ENCODE results near the gene IQSEC2. TPM values are rescaled to one million over a fixed set of nuclear protein-coding genes. Genes with fewer than 3 reads are reported as not detected.

Gene IQSEC2
- total RNA-seq, 1 experiment from 2014 or later, result 48.2 TPM

GRCh38 chrX:53324803-53325202 lies 43.4 kb upstream of the IQSEC2 start (continued):
- no peak for TF ChIP-seq ZNF396 (CRISPR knock-in tag; IDR thresholded peaks at IDR 0.05; ENCODE audit: borderline replicate concordance)
- TF ChIP-seq, protein P1, sequence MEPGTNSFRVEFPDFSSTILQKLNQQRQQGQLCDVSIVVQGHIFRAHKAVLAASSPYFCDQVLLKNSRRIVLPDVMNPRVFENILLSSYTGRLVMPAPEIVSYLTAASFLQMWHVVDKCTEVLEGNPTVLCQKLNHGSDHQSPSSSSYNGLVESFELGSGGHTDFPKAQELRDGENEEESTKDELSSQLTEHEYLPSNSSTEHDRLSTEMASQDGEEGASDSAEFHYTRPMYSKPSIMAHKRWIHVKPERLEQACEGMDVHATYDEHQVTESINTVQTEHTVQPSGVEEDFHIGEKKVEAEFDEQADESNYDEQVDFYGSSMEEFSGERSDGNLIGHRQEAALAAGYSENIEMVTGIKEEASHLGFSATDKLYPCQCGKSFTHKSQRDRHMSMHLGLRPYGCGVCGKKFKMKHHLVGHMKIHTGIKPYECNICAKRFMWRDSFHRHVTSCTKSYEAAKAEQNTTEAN (CRISPR knock-in tag; IDR thresholded peaks at IDR 0.05), result no peak
- TF ChIP-seq HMGA2 (CRISPR knock-in tag; IDR thresholded peaks at IDR 0.05), result no peak
- no peak for TF ChIP-seq ZNF232 (CRISPR knock-in tag; IDR thresholded peaks at IDR 0.05)
- no peak for TF ChIP-seq TEAD1 (CRISPR knock-in tag; IDR thresholded peaks at IDR 0.05)
- no peak for TF ChIP-seq MAX (CRISPR knock-in tag; IDR thresholded peaks at IDR 0.05)
- no peak for TF ChIP-seq ETV6 (CRISPR knock-in tag; IDR thresholded peaks at IDR 0.05)
- TF ChIP-seq GTF2I (CRISPR knock-in tag; conservative IDR thresholded peaks at IDR 0.05), result no peak
- no peak for TF ChIP-seq RORB (CRISPR knock-in tag; IDR thresholded peaks at IDR 0.05)
- TF ChIP-seq JUN (CRISPR knock-in tag; IDR thresholded peaks at IDR 0.05), result no peak

- peaks cover 50% of the 10 kb centered on the region for H3K4me1 Mint-ChIP-seq
- TF ChIP-seq SMAD4 (CRISPR knock-in tag; IDR thresholded peaks at IDR 0.05) (no peak), ZBTB21 (CRISPR knock-in tag; IDR thresholded peaks at IDR 0.05; ENCODE audit: borderline replicate concordance) (no peak), CBFB (CRISPR knock-in tag; IDR thresholded peaks at IDR 0.05; ENCODE audit: low read depth) (no peak)
- TF ChIP-seq, protein P2, sequence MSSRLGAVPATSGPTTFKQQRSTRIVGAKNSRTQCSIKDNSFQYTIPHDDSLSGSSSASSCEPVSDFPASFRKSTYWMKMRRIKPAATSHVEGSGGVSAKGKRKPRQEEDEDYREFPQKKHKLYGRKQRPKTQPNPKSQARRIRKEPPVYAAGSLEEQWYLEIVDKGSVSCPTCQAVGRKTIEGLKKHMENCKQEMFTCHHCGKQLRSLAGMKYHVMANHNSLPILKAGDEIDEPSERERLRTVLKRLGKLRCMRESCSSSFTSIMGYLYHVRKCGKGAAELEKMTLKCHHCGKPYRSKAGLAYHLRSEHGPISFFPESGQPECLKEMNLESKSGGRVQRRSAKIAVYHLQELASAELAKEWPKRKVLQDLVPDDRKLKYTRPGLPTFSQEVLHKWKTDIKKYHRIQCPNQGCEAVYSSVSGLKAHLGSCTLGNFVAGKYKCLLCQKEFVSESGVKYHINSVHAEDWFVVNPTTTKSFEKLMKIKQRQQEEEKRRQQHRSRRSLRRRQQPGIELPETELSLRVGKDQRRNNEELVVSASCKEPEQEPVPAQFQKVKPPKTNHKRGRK (CRISPR knock-in tag; IDR thresholded peaks at IDR 0.05; ENCODE audit: borderline replicate concordance), result no peak
- ATAC-seq, result no peak
- no peak overlapping the region for H3K27ac Mint-ChIP-seq
- no peak overlapping the region for H3K4me3 Mint-ChIP-seq
- no peak for DNase-seq (ENCODE audit: low spot score)
- POLR2A ChIA-PET, result no interaction called here
- H3K27me3 Mint-ChIP-seq (ENCODE audit: low read depth), result peaks cover 17% of the 10 kb centered on the region
- H3K9me3 Mint-ChIP-seq, result 0 out of 2 replicates have a peak, but pooled peaks cover 4% of the 10 kb centered on the region
- no peaks in the 10 kb centered on the region; the same call in 1 of the 2 replicates for H3K36me3 Mint-ChIP-seq
- CTCF ChIA-PET, result interaction anchor here (0.8 to 1.0 kb wide), 2 partner anchors 122 to 158 kb away, joined by 3 to 5 read pairs; no protein-coding TSS in a partner anchor
Measured at GRCh38 chrX:53324085-53324484, 42.7 kb upstream of the IQSEC2 start.

GRCh38 chrX:53323196-53323595 lies 41.8 kb upstream of the IQSEC2 start:
- H3K9me3 Mint-ChIP-seq, result 0 out of 2 replicates have a peak, but pooled peaks cover 4% of the 10 kb centered on the region
- H3K27me3 Mint-ChIP-seq (ENCODE audit: low read depth), result peaks cover 17% of the 10 kb centered on the region
- peaks cover 59% of the 10 kb centered on the region for H3K4me1 Mint-ChIP-seq
- H3K27ac Mint-ChIP-seq, result no peak overlapping the region
- DNase-seq (ENCODE audit: low spot score), result no peak
- ChIA-PET POLR2A (interaction anchor here (0.6 kb wide), 1 partner anchor 17 kb away, joined by 3 read pairs; no protein-coding TSS in a partner anchor), CTCF (interaction anchor here (1.0 to 1.9 kb wide), 3 partner anchors 10 to 159 kb away, joined by 4 to 7 read pairs (median 5); no protein-coding TSS in a partner anchor)
- no peak overlapping the region for H3K4me3 Mint-ChIP-seq
- ATAC-seq, result no peak
- H3K36me3 Mint-ChIP-seq, result no peaks in the 10 kb centered on the region; the same call in 1 of the 2 replicates
- TF ChIP-seq, protein P3, sequence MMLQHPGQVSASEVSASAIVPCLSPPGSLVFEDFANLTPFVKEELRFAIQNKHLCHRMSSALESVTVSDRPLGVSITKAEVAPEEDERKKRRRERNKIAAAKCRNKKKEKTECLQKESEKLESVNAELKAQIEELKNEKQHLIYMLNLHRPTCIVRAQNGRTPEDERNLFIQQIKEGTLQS (CRISPR knock-in tag; conservative IDR thresholded peaks at IDR 0.05), result no peak
- TF ChIP-seq SP1 (CRISPR knock-in tag; conservative IDR thresholded peaks at IDR 0.05), result no peak
- no peak for TF ChIP-seq CBFB (CRISPR knock-in tag; IDR thresholded peaks at IDR 0.05; ENCODE audit: low read depth)
- no peak for TF ChIP-seq AFF4 (CRISPR knock-in tag; IDR thresholded peaks at IDR 0.05; ENCODE audit: borderline replicate concordance)
- no peak for TF ChIP-seq TP53 (CRISPR knock-in tag; IDR thresholded peaks at IDR 0.05)
- no peak for TF ChIP-seq GTF2I (CRISPR knock-in tag; conservative IDR thresholded peaks at IDR 0.05)
- no peak for TF ChIP-seq PRRX2 (CRISPR knock-in tag; IDR thresholded peaks at IDR 0.05)
- TF ChIP-seq, protein P4, sequence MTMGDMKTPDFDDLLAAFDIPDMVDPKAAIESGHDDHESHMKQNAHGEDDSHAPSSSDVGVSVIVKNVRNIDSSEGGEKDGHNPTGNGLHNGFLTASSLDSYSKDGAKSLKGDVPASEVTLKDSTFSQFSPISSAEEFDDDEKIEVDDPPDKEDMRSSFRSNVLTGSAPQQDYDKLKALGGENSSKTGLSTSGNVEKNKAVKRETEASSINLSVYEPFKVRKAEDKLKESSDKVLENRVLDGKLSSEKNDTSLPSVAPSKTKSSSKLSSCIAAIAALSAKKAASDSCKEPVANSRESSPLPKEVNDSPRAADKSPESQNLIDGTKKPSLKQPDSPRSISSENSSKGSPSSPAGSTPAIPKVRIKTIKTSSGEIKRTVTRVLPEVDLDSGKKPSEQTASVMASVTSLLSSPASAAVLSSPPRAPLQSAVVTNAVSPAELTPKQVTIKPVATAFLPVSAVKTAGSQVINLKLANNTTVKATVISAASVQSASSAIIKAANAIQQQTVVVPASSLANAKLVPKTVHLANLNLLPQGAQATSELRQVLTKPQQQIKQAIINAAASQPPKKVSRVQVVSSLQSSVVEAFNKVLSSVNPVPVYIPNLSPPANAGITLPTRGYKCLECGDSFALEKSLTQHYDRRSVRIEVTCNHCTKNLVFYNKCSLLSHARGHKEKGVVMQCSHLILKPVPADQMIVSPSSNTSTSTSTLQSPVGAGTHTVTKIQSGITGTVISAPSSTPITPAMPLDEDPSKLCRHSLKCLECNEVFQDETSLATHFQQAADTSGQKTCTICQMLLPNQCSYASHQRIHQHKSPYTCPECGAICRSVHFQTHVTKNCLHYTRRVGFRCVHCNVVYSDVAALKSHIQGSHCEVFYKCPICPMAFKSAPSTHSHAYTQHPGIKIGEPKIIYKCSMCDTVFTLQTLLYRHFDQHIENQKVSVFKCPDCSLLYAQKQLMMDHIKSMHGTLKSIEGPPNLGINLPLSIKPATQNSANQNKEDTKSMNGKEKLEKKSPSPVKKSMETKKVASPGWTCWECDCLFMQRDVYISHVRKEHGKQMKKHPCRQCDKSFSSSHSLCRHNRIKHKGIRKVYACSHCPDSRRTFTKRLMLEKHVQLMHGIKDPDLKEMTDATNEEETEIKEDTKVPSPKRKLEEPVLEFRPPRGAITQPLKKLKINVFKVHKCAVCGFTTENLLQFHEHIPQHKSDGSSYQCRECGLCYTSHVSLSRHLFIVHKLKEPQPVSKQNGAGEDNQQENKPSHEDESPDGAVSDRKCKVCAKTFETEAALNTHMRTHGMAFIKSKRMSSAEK (CRISPR knock-in tag; IDR thresholded peaks at IDR 0.05; ENCODE audit: borderline replicate concordance), result no peak
- TF ChIP-seq TEAD4 (CRISPR knock-in tag; IDR thresholded peaks at IDR 0.05), result no peak
- TF ChIP-seq, protein P5, sequence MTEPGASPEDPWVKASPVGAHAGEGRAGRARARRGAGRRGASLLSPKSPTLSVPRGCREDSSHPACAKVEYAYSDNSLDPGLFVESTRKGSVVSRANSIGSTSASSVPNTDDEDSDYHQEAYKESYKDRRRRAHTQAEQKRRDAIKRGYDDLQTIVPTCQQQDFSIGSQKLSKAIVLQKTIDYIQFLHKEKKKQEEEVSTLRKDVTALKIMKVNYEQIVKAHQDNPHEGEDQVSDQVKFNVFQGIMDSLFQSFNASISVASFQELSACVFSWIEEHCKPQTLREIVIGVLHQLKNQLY (CRISPR knock-in tag; IDR thresholded peaks at IDR 0.05), result no peak
- no peak for TF ChIP-seq SMAD4 (CRISPR knock-in tag; IDR thresholded peaks at IDR 0.05)
